Neural cell (in vitro differentiated cells): ENCODE results near the gene TMEM170A. TPM values are rescaled to one million over a fixed set of nuclear protein-coding genes. Genes with fewer than 3 reads are reported as not detected.

ENCODE experiments used
- H2AFZ ChIP-seq: fragments of 200-600, 300-800 bp; sonication (generic), shearing (Covaris generic); 2 replicates; pipeline ENCODE4 v1.6.0; 2014; ENCODE audit warnings: low read depth, mild to moderate bottlenecking, antibody characterized with exemption, low read length, moderate library complexity
- H3F3A ChIP-seq: fragments of 200-600 bp; shearing (Covaris generic); 2 replicates; pipeline ENCODE4 v1.6.1; 2016; ENCODE audit warnings: mild to moderate bottlenecking, moderate library complexity, mixed read lengths, antibody characterized with exemption, low read length; ENCODE audit not compliant: insufficient read depth, poor library complexity, severe bottlenecking
- H3K27ac ChIP-seq: fragments of 200-600, 300-800 bp; sonication (generic), shearing (Covaris generic); 2 replicates; pipeline ENCODE4 v1.5.1; 2014; ENCODE audit warnings: mild to moderate bottlenecking, low read length, moderate library complexity
- H3K27me3 ChIP-seq: fragments of 300-800, 200-600 bp; sonication (generic), shearing (Covaris generic); 2 replicates; pipeline ENCODE4 v1.6.0; 2014; ENCODE audit warnings: mild to moderate bottlenecking, low read depth, low read length, moderate library complexity; ENCODE audit not compliant: insufficient read depth
- H3K36me3 ChIP-seq: fragments of 300-800, 200-600 bp; sonication (generic), shearing (Covaris generic); 2 replicates; pipeline ENCODE4 v1.5.1; 2014; ENCODE audit warnings: mild to moderate bottlenecking, antibody characterized with exemption, low read length, moderate library complexity; ENCODE audit not compliant: insufficient read depth
- H3K4me2 ChIP-seq: fragments of 300-800, 200-600 bp; sonication (generic), shearing (Covaris generic); 2 replicates; pipeline ENCODE4 v1.6.0; 2014; ENCODE audit warnings: mild to moderate bottlenecking, low read length
- H3K4me3 ChIP-seq: fragments of 300-800, 200-600 bp; sonication (generic), shearing (Covaris generic); 2 replicates; pipeline ENCODE4 v1.5.1; 2014; ENCODE audit warnings: mild to moderate bottlenecking, low read length, moderate library complexity
- H3K79me2 ChIP-seq: fragments of 200-600 bp; shearing (Covaris generic); replicated peaks from 2 replicates; pipeline ENCODE4 v1.6.0; 2014; ENCODE audit warnings: mild to moderate bottlenecking, low read length, moderate library complexity; ENCODE audit not compliant: insufficient read depth
- H3K9ac ChIP-seq: fragments of 300-800, 200-600 bp; sonication (generic), shearing (Covaris generic); 2 replicates; pipeline ENCODE4 v1.6.1; 2016; ENCODE audit warnings: mild to moderate bottlenecking, low read length, mixed read lengths
- H3K9me2 ChIP-seq: fragments of 200-600 bp; shearing (Covaris generic); 2 replicates; pipeline ENCODE4 v1.6.1; 2016; ENCODE audit warnings: mild to moderate bottlenecking, low read length, mixed read lengths; ENCODE audit not compliant: insufficient read depth
- H3K9me3 ChIP-seq: fragments of 200-600, 300-800 bp; sonication (generic), shearing (Covaris generic); 2 replicates; pipeline ENCODE4 v1.6.1; 2016; ENCODE audit warnings: mild to moderate bottlenecking, mixed run types, low read length, moderate library complexity, mixed read lengths
- H4K20me1 ChIP-seq: fragments of 200-600 bp; shearing (Covaris generic); 2 replicates; pipeline ENCODE4 v1.6.1; 2016; ENCODE audit warnings: mild to moderate bottlenecking, mixed run types; ENCODE audit not compliant: insufficient read depth
- CTCF ChIP-seq: fragments of 450-650 bp; IDR thresholded peaks from 2 replicates; pipeline ENCODE4 v1.5.1; 2014; ENCODE audit warnings: antibody characterized with exemption, mild to moderate bottlenecking, moderate library complexity; ENCODE audit not compliant: poor library complexity, severe bottlenecking
- EP300 ChIP-seq: fragments of 450-650 bp; conservative IDR thresholded peaks from 2 replicates; pipeline ENCODE4 v1.6.1; 2014; ENCODE audit warnings: antibody characterized with exemption, mild to moderate bottlenecking, moderate library complexity; ENCODE audit not compliant: poor library complexity, severe bottlenecking
- EZH2 ChIP-seq: fragments of 200-600, 300-800 bp; shearing (Covaris generic), sonication (generic); IDR thresholded peaks from 2 replicates; pipeline ENCODE4 v1.6.1; 2014; ENCODE audit warnings: antibody characterized with exemption, low read length, borderline replicate concordance, mild to moderate bottlenecking; ENCODE audit not compliant: insufficient read depth, poor library complexity, severe bottlenecking
- MXI1 ChIP-seq: fragments of 450-650 bp; conservative IDR thresholded peaks from 2 replicates; pipeline ENCODE4 v1.6.1; 2014; ENCODE audit warnings: antibody characterized with exemption, mild to moderate bottlenecking; ENCODE audit not compliant: poor library complexity, severe bottlenecking
- POLR2AphosphoS5 ChIP-seq: IDR thresholded peaks from 2 replicates; pipeline ENCODE4 v1.6.1; 2012
- RAD21 ChIP-seq: fragments of 450-650 bp; conservative IDR thresholded peaks from 2 replicates; pipeline ENCODE4 v1.6.1; 2014; ENCODE audit warnings: antibody characterized with exemption, mild to moderate bottlenecking, moderate library complexity
- REST ChIP-seq: IDR thresholded peaks from 2 replicates; pipeline ENCODE4 v1.6.1; 2012; ENCODE audit warnings: borderline replicate concordance
- SMC3 ChIP-seq: fragments of 450-650 bp; conservative IDR thresholded peaks from 2 replicates; pipeline ENCODE4 v1.6.1; 2014; ENCODE audit warnings: antibody characterized with exemption, mild to moderate bottlenecking, moderate library complexity; ENCODE audit not compliant: poor library complexity
- TAF1 ChIP-seq: IDR thresholded peaks from 2 replicates; pipeline ENCODE4 v1.6.1; 2012; ENCODE audit warnings: low read depth
- polyA plus RNA-seq: library from polyadenylated mRNA; depleted of rRNA; stranded (reverse); fragments of >200 nt; gene quantifications from 2 replicates; pipeline ENCODE4 v1.2.3, GENCODE V29; 2014

TMEM170A gene
- polyA plus RNA-seq, 1 donor from 2014 or later: 35.9 TPM

- no peaks in the 10 kb centered on the region for H4K20me1 ChIP-seq
- H3K79me2 ChIP-seq: peaks cover 56% of the 10 kb centered on the region
- H2AFZ ChIP-seq: no peak overlapping the region
- TF ChIP-seq SMC3 (no peak), CTCF (no peak), REST (no peak), EZH2 (no peak), EP300 (no peak), POLR2AphosphoS5 (no peak), RAD21 (no peak)
- no peak overlapping the region for H3K4me3 ChIP-seq
- no peaks in the 10 kb centered on the region for H3F3A ChIP-seq
- no peak overlapping the region for H3K9ac ChIP-seq
- H3K9me2 ChIP-seq: no peaks in the 10 kb centered on the region
- no peak overlapping the region for H3K27ac ChIP-seq
- H3K4me2 ChIP-seq: no peak overlapping the region
- H3K36me3 ChIP-seq: no peaks in the 10 kb centered on the region
- no peaks in the 10 kb centered on the region for H3K27me3 ChIP-seq
- no peaks in the 10 kb centered on the region for H3K9me3 ChIP-seq
These were observed 6.0 kb downstream of the TMEM170A start for GRCh38 chr16:75458439-75458838.

GRCh38 chr16:75458029-75458428 lies 6.5 kb downstream of the TMEM170A start:
- no peaks in the 10 kb centered on the region for H3K36me3 ChIP-seq
- H3K79me2 ChIP-seq: peaks cover 55% of the 10 kb centered on the region
- H3K27ac ChIP-seq: no peak overlapping the region
- H3K4me2 ChIP-seq: no peak overlapping the region
- H3F3A ChIP-seq: no peaks in the 10 kb centered on the region
- TF ChIP-seq RAD21: no peak
- TF ChIP-seq MXI1: no peak
- no peak for TF ChIP-seq EP300
- no peak for TF ChIP-seq EZH2
- no peak for TF ChIP-seq TAF1
- no peak for TF ChIP-seq SMC3
- TF ChIP-seq POLR2AphosphoS5: no peak
- no peak for TF ChIP-seq CTCF
- no peak for TF ChIP-seq REST
- no peaks in the 10 kb centered on the region for H3K27me3 ChIP-seq
- H3K9ac ChIP-seq: no peak overlapping the region
- H3K4me3 ChIP-seq: no peak overlapping the region
- no peaks in the 10 kb centered on the region for H3K9me3 ChIP-seq
- no peaks in the 10 kb centered on the region for H3K9me2 ChIP-seq
- H2AFZ ChIP-seq: no peak overlapping the region
- no peaks in the 10 kb centered on the region for H4K20me1 ChIP-seq
